OCI-LY7 (cell line): Measurements from ENCODE around the gene SLAMF6. TPM values are rescaled to one million over a fixed set of nuclear protein-coding genes. Genes with fewer than 3 reads are reported as not detected.
"Not testable (repeated sequence)": the region's sequence is repeated elsewhere in the genome, so short reads cannot be mapped to it uniquely, and the experiment has no call there.

ENCODE experiments used
- BruUV-seq: library from RNA; stranded (reverse); fragments of 400-500 nt; replicated peaks from 2 replicates; lab custom pipeline; 2021; lab: Mats Ljungman, UMichigan
- CTCF ChIA-PET: fragments of 300-600 bp; sonication (Branson Sonifier 250); formaldehyde crosslinking; loops from one replicate; lab custom pipeline; 2022; ENCODE audit warnings: antibody characterized with exemption; ENCODE audit not compliant: unreplicated experiment; lab: Charles Lee
- POLR2A ChIA-PET: fragments of 300-600 bp; sonication (Branson Sonifier 250); formaldehyde crosslinking; loops from one replicate; lab custom pipeline; 2022; ENCODE audit warnings: antibody characterized with exemption; lab: Charles Lee
- DNase-seq: peaks from one replicate; pipeline ENCODE4 v3.0.0-alpha.2; 2015; ENCODE audit warnings: low spot score
- H2AFZ ChIP-seq: fragments of 200-600 bp; sonication (generic), shearing (Covaris generic); 2 replicates; pipeline ENCODE4 v1.6.1; 2014; ENCODE audit warnings: mild to moderate bottlenecking, antibody characterized with exemption, low read length, moderate library complexity
- H3K27ac ChIP-seq: fragments of 200-600 bp; sonication (generic); 2 replicates; pipeline ENCODE4 v1.5.1; 2014; ENCODE audit warnings: mixed run types, low read depth, mild to moderate bottlenecking, moderate library complexity, low read length, inconsistent platforms; ENCODE audit not compliant: poor library complexity, severe bottlenecking
- H3K36me3 ChIP-seq: fragments of 200-600 bp; sonication (generic); 2 replicates; pipeline ENCODE4 v1.6.1; 2014; ENCODE audit warnings: mild to moderate bottlenecking, antibody characterized with exemption, low read length, moderate library complexity, mixed read lengths; ENCODE audit not compliant: insufficient read depth
- H3K4me1 ChIP-seq: fragments of 200-600 bp; sonication (generic); 2 replicates; pipeline ENCODE4 v1.5.1; 2014; ENCODE audit warnings: mild to moderate bottlenecking, low read length; ENCODE audit not compliant: insufficient read depth, poor library complexity, severe bottlenecking
- H3K4me2 ChIP-seq: fragments of 200-600 bp; sonication (generic); 2 replicates; pipeline ENCODE4 v1.6.1; 2014; ENCODE audit warnings: mild to moderate bottlenecking, low read length
- H3K4me3 ChIP-seq: fragments of 200-600 bp; sonication (generic); 2 replicates; pipeline ENCODE4 v1.5.1; 2014; ENCODE audit warnings: mild to moderate bottlenecking, low read depth, low read length; ENCODE audit not compliant: poor library complexity, severe bottlenecking
- H3K79me2 ChIP-seq: fragments of 200-600 bp; sonication (generic); 2 replicates; pipeline ENCODE4 v1.6.1; 2016; ENCODE audit warnings: low read depth, mild to moderate bottlenecking, low read length, moderate library complexity, mixed read lengths; ENCODE audit not compliant: insufficient read depth
- H3K9me2 ChIP-seq: fragments of 200-600 bp; sonication (generic); 2 replicates; pipeline ENCODE4 v1.6.1; 2016; ENCODE audit warnings: mild to moderate bottlenecking, low read length, mixed read lengths; ENCODE audit not compliant: insufficient read depth
- H3K9me3 ChIP-seq: fragments of 200-600 bp; sonication (generic); 2 replicates; pipeline ENCODE4 v1.6.1; 2014; ENCODE audit warnings: mild to moderate bottlenecking, mixed run types, low read length, mixed read lengths
- H4K20me1 ChIP-seq: fragments of 200-600 bp; sonication (generic); 2 replicates; pipeline ENCODE4 v1.6.1; 2014; ENCODE audit warnings: mild to moderate bottlenecking, antibody characterized with exemption, low read length, moderate library complexity, mixed read lengths; ENCODE audit not compliant: insufficient read depth
- CTCF ChIP-seq: fragments of 200-600 bp; sonication (generic); conservative IDR thresholded peaks from 2 replicates; pipeline ENCODE4 v1.5.1; 2014; ENCODE audit warnings: mild to moderate bottlenecking, antibody characterized with exemption, low read length, moderate library complexity, mixed read lengths
- EZH2phosphoT487 ChIP-seq: fragments of 200-600 bp; sonication (generic); IDR thresholded peaks from 2 replicates; pipeline ENCODE4 v1.6.1; 2018; ENCODE audit warnings: low read depth, borderline replicate concordance, mild to moderate bottlenecking, mixed run types, antibody characterized with exemption, low read length, moderate library complexity, mixed read lengths
- intact Hi-C: fragments of 100-400 bp; cut with micrococcal nuclease; formaldehyde crosslinking; loops from one replicate; pipeline ENCODE4 v1.10.0; 2022; ENCODE audit not compliant: unreplicated experiment
- total RNA-seq, 2 experiments: library from RNA; depleted of rRNA in 1 of 2; stranded (reverse); fragments of >200 nt in 1 of 2; shearing (Covaris generic) in 1 of 2; gene quantifications; 2 replicates each; pipeline ENCODE4 v1.2.3, GENCODE V29; 2014 to 2022

The SLAMF6 gene
- total RNA-seq, 2 experiments from 2014 or later, result 43.0 to 65.1 TPM

GRCh38 chr1:160560806-160561205 lies 37.8 kb upstream of the SLAMF6 start:
- BruUV-seq, result no TSS peak
- H4K20me1 ChIP-seq, result no peaks in the 10 kb centered on the region
- H3K9me3 ChIP-seq, result peaks cover 38% of the 10 kb centered on the region; the same call in 1 of the 2 replicates
- no peak overlapping the region for H2AFZ ChIP-seq
- ChIA-PET POLR2A (interaction anchor here (1.3 kb wide), 1 partner anchor 14 kb away, joined by 3 read pairs; no protein-coding TSS in a partner anchor), CTCF (no interaction called here)
- no peak for DNase-seq
- H3K79me2 ChIP-seq, result peaks cover 43% of the 10 kb centered on the region; the same call in 1 of the 2 replicates
- H3K27ac ChIP-seq, result no peak overlapping the region
- H3K4me2 ChIP-seq, result no peak overlapping the region
- no peaks in the 10 kb centered on the region for H3K9me2 ChIP-seq
- peaks cover 86% of the 10 kb centered on the region for H3K36me3 ChIP-seq
- H3K4me3 ChIP-seq, result no peak overlapping the region
- TF ChIP-seq EZH2phosphoT487, result no peak
- TF ChIP-seq CTCF, result no peak
- peaks cover 18% of the 10 kb centered on the region for H3K4me1 ChIP-seq
- intact Hi-C loops, result no loop called here

- DNase-seq, result no peak
- H3K27ac ChIP-seq, result no peak overlapping the region
- H3K4me1 ChIP-seq, result peaks cover 11% of the 10 kb centered on the region
Observed at GRCh38 chr1:160560045-160560705, 37.1 kb upstream of the SLAMF6 start.

GRCh38 chr1:160559437-160559836 lies 36.4 kb upstream of the SLAMF6 start:
- Histone ChIP-seq H3K9me3 (peaks cover 37% of the 10 kb centered on the region; the same call in 1 of the 2 replicates), H3K36me3 (peaks cover 80% of the 10 kb centered on the region), H3K4me1 (peaks cover 11% of the 10 kb centered on the region), H3K79me2 (peaks cover 46% of the 10 kb centered on the region; the same call in 1 of the 2 replicates)
- CTCF ChIA-PET, H3K4me2 ChIP-seq, intact Hi-C loops, H3K27ac ChIP-seq, H3K4me3 ChIP-seq, H4K20me1 ChIP-seq, H2AFZ ChIP-seq, BruUV-seq, H3K9me2 ChIP-seq, DNase-seq: not testable (repeated sequence)
- POLR2A ChIA-PET, result interaction anchor here (0.6 to 1.3 kb wide), 4 partner anchors 8 to 45 kb away, joined by 3 read pairs; no protein-coding TSS in a partner anchor

More at GRCh38 chr1:160560045-160560705, 37.1 kb upstream of the SLAMF6 start:
- H2AFZ ChIP-seq, result no peak overlapping the region
- TF ChIP-seq EZH2phosphoT487 (no peak), CTCF (no peak)
- no peaks in the 10 kb centered on the region for H4K20me1 ChIP-seq
- H3K9me3 ChIP-seq, result peaks cover 38% of the 10 kb centered on the region; the same call in 1 of the 2 replicates
- H3K4me3 ChIP-seq, result no peak overlapping the region
- no peaks in the 10 kb centered on the region for H3K9me2 ChIP-seq
- POLR2A ChIA-PET, result interaction anchor here (0.6 to 1.3 kb wide), 2 partner anchors 15 to 46 kb away, joined by 3 read pairs; no protein-coding TSS in a partner anchor
- CTCF ChIA-PET, result no interaction called here
- H3K79me2 ChIP-seq, result peaks cover 43% of the 10 kb centered on the region; the same call in 1 of the 2 replicates
- intact Hi-C loops, result no loop called here
- no peak overlapping the region for H3K4me2 ChIP-seq
- peaks cover 87% of the 10 kb centered on the region for H3K36me3 ChIP-seq
- BruUV-seq, result no TSS peak
